HG02852 (cell line): ENCODE measurements around the gene ZMYM2.

ENCODE experiments used
- ATAC-seq: cut with Tn5 transposase; IDR thresholded peaks from one replicate; pipeline ENCODE4 v1.9.1; 2021; ENCODE audit warnings: mild to moderate bottlenecking, moderate library complexity; ENCODE audit not compliant: unreplicated experiment

ZMYM2 gene

GRCh38 chr13:20102525-20103180 lies 144.1 kb downstream of the ZMYM2 start:
- no peak for ATAC-seq

- ATAC-seq: no peak
Observed at GRCh38 chr13:20105161-20105689, 146.7 kb downstream of the ZMYM2 start.

- no peak for ATAC-seq
Observed at GRCh38 chr13:20106742-20107141, 148.2 kb downstream of the ZMYM2 start.

- ATAC-seq: no peak
Observed at GRCh38 chr13:20109037-20109436, 150.5 kb downstream of the ZMYM2 start.

GRCh38 chr13:20114066-20114610 lies 155.6 kb downstream of the ZMYM2 start:
- no peak for ATAC-seq

- ATAC-seq: no peak
Observed at GRCh38 chr13:20116213-20116612, 157.7 kb downstream of the ZMYM2 start.

- peak; percentile 35 for ATAC-seq
Observed at GRCh38 chr13:20118268-20119140, 160.0 kb downstream of the ZMYM2 start.

- no peak for ATAC-seq
Observed at GRCh38 chr13:20119960-20120359, 161.4 kb downstream of the ZMYM2 start.

GRCh38 chr13:20121159-20121525 lies 162.6 kb downstream of the ZMYM2 start:
- ATAC-seq: no peak

- no peak for ATAC-seq
Observed at GRCh38 chr13:20124303-20124702, 165.8 kb downstream of the ZMYM2 start.

- ATAC-seq: no peak
Observed at GRCh38 chr13:20125129-20125782, 166.7 kb downstream of the ZMYM2 start.

GRCh38 chr13:20125783-20126165 lies 167.2 kb downstream of the ZMYM2 start:
- no peak for ATAC-seq

GRCh38 chr13:20126541-20127261 lies 168.2 kb downstream of the ZMYM2 start:
- no peak for ATAC-seq

- ATAC-seq: peak; percentile 21
Observed at GRCh38 chr13:20127262-20127561, 168.7 kb downstream of the ZMYM2 start.

- peak; percentile 82 for ATAC-seq
Observed at GRCh38 chr13:20127562-20128458, 169.3 kb downstream of the ZMYM2 start.

- peak; percentile 28 for ATAC-seq
Observed at GRCh38 chr13:20128459-20128931, 170.0 kb downstream of the ZMYM2 start.

- no peak for ATAC-seq
Observed at GRCh38 chr13:20129076-20129475, 170.5 kb downstream of the ZMYM2 start.

- ATAC-seq: no peak
Observed at GRCh38 chr13:20130012-20130411, 171.5 kb downstream of the ZMYM2 start.

GRCh38 chr13:20130652-20131051 lies 172.1 kb downstream of the ZMYM2 start:
- ATAC-seq: no peak
